NCI-H2029 (cell line): Measurements from ENCODE around the gene IREB2.
"Not testable (repeated sequence)": the region's sequence is repeated elsewhere in the genome, so short reads cannot be mapped to it uniquely, and the experiment has no call there.

ENCODE experiments used
- DNase-seq: peaks from one replicate; lab custom pipeline; 2025; lab: John Stamatoyannopoulos, UW

IREB2 gene

GRCh38 chr15:78479650-78480049 lies 41.6 kb downstream of the IREB2 start:
- DNase-seq: no peak

DNA sequence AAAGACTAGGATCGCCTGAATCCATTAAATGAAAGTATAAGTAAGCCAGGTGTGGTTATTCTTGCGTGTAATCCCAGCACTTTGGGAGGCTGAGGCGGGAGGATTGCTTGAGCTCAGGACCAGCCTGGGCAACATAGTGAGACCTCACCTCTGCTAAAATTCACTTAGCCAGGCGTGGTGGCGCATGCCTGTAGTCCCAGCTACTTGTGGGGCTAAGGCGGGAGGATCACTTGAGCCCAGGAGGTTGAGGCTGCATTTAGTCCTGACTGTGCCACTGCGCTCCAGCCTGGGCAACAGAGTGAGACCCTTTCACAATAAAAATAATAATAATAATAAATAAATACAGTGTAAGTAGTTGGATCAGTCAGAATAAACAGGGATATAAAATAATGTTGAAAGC lies 43.9 kb downstream of the IREB2 start:
- no peak for DNase-seq

GRCh38 chr15:78492872-78493271 lies 54.9 kb downstream of the IREB2 start:
- DNase-seq: no peak

GRCh38 chr15:78501857-78502256 lies 63.8 kb downstream of the IREB2 start:
- no peak for DNase-seq

- no peak for DNase-seq
Measured at GRCh38 chr15:78502641-78503040, 64.6 kb downstream of the IREB2 start.

DNA sequence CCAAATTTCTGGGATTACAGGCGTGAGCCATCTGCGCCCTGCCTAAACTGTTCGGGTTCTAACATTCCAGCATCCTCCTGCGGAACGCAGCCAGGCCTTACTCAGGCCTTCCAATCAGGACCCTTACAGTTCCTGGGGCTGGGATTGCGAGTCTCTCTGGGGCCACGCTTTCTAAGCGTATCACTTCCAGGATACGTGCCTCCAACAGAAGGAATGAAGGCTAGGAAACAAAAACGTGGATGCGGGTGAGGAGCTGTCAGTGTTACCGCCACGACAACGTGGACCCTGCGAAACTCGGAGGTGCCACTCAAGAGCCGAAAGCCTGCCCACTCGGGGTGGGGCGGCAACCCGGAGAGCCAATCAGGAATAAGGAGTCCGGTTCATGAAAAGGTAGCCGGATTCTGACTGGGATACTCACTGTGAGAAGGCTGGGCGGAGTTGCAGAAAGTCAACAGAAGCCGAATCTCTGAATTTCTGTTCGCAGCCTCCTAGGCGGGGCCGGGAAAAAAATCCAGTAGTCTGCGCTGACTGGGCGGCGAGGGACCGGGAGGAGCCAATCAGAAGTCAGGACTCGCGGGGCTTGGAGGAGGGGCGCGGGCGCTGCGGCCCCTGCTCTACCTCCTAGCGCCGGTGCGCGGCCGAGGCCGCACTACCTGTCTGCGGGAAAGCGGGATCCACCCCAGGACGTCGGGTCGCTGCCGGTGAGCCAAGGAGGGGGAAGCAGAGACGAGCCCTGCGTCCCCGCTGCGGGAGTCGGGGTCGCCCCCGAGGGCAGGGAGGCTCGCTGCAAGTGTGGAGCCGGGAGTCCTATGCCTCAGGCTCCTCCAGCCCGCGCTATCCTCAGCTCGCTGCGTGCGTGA lies 69.2 kb downstream of the IREB2 start, which contains the start of gene HYKK:
Gene HYKK, plus strand, starts transcription at position 607 of the 860 bp plus-strand sequence. CDS start 5,512 bp downstream, outside the sequence.
- peak; percentile 83 for DNase-seq

DNA sequence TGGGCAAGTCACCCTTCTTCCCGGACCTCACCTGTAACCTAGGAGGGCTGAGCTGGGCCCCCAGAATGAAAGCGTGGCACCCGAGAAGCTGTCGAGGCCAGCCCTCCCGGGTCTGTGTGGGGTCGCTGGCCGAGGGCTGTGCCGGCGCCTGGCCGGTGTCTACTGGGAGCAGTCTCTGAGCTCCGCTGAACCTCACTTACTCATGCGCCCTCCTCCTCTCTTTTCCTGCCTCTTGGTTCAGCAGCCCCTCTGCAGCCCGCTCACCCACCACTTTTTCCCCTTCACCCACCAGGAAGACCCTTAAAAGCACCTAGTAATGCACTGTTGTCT lies 69.8 kb downstream of the IREB2 start:
- DNase-seq: no peak

DNA sequence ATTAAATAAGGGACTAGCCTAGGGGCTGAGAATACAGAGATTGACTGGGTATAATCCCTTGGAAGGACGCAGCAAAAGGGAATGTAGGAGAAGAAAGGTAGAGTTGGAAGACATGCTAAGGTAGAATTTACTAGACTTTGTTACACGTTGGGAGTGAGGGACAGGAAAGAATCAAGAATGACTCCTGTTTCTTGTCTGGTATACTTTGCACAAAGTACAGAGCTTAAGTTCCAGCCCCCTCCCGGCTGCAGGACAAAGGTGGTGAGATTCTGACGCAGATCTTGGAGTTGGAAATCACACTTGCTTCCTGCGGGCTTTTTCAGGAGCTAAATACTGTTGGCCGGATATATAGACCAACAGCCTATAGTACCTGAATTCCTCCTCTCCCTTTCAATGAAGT lies 70.3 kb downstream of the IREB2 start:
- no peak for DNase-seq

GRCh38 chr15:78509726-78510312 lies 71.8 kb downstream of the IREB2 start:
- DNase-seq: no peak

- DNase-seq: not testable (repeated sequence)
Measured at GRCh38 chr15:78520035-78520434, 82.0 kb downstream of the IREB2 start.

DNA sequence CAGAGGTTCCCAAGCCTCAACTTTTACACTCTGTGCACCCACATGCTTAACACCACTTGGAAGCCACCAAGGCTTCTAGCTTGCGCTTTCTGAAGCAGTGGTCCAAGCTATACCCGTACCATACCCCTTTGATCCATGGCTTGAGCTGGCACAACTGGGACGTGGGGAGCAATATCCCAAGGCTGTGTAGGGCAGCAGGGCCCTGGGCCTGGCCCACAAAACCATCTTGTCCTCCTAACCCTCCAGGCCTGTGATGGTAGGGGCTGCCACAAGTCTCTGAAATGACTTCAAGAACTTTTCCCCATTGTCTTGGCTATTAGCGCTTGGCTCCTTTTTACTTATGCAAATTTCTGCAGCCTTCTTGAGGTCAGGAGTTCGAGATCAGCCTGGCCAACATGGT lies 86.2 kb downstream of the IREB2 start:
- no peak for DNase-seq

DNA sequence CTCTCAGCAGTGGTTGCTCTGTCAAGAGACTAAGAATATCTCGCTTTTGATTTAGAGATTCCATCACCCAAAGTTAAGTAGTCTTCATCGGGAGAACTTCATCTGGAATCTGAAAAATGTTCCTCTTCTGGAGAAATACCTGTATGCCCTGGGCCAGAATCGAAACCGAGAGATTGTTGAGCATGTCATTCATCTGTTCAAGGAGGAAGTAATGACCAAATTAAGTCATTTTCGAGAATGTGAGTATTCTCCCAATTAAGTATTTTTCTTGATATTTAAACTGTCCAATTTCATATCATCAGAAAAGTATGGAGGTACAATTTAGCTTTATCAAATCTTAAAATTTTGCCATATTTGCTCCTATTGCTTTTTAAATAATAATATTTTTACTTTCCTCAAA lies 89.3 kb downstream of the IREB2 start:
- DNase-seq: no peak

DNA sequence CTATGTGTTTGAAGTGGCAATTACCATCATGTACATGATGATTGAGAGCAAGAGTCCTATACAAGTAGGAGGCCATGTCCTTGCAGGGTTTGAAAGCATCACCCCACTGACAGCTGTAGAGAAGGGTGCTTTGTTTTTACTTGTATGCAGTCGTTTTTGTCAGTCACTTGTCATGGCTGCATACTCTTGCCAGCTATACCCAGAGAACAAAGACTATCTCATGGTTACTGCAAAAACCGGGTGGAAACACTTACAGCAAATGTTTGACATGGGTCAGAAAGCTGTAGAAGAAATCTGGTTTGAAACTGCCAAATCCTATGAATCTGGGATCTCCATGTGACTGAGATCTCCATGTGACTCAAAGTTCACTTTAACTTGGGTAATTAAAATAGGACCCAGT lies 95.3 kb downstream of the IREB2 start:
- DNase-seq: no peak

GRCh38 chr15:78536134-78536533 lies 98.1 kb downstream of the IREB2 start:
- DNase-seq: no peak

DNA sequence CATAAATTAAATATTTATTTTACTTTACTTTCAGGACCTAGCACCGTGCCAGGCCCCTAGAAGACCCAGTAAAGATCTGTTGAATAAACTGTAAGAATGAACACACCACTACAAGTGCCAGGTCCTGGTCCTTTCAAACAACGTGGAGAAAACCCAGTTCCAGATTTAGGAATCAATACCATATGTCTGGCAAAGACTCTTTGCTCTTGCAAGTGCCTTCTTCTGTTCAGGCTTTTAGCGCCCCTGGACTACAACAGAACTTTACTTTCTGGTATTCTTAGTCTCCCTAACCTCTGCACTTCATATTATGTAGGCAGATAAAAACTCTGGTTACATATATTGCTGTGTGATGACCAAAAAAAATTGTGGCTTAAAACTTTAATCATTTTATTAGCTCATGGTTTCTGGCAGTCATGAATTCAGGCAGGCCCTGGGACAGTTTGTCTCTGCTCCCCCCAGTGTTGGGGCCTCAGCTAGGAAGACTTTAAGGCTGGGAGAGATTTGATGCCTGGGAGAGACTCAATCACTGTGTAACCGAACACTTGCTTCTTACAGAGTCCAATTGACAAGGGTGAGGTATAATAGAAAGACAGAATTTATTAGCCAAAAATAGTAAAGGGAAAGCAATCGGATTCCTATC lies 99.4 kb downstream of the IREB2 start:
- no peak for DNase-seq

DNA sequence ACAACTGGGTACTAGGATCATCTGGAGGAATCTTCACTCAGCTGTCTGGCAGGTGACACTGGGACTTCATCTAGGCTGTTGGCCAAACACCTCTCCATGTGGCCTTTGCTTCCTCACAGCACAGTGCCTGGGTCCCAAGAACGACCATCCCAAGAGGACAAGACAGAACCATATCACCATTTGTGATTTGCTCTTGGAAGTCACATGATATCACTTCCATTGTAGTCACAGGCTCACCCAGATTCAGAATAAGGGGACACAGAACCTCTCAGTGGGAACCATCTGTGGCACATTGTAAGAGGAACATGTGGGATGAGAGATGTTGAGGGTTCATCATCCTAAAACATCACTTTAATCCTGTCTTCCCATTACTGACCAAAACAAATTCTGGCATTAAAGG lies 100.3 kb downstream of the IREB2 start:
- no peak for DNase-seq

DNA sequence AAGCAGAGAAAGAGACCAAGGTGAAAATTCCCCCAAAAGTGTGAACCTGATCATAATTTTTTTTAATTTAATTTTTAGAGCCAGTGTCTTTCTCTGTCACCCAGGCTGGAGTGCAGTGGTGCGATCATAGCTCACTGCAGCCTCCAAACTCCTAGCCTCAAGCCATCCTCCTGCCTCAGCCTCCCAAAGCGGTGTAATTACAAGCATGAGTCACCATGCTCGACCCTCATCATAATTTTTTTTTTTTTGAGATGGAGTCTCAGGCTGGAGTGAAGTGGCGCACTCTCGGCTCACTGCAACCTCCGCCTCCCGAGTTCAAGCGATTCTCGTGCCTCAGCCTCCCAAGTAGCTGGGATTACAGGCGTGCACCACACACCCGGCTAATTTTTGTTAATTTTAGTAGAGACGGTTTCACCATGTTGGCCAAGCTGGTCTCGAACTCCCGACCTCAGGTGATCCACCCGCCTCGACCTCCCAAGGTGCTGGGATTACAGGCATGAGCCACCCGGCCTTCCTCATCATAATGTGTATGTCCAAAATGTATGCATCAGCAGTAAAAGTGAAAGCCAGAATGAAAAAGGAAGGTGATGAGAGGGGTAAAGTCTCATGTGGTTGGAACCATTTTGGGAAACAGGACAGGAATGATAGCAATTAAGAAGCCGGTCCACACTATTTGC lies 101.6 kb downstream of the IREB2 start:
- DNase-seq: not testable (repeated sequence)

DNA sequence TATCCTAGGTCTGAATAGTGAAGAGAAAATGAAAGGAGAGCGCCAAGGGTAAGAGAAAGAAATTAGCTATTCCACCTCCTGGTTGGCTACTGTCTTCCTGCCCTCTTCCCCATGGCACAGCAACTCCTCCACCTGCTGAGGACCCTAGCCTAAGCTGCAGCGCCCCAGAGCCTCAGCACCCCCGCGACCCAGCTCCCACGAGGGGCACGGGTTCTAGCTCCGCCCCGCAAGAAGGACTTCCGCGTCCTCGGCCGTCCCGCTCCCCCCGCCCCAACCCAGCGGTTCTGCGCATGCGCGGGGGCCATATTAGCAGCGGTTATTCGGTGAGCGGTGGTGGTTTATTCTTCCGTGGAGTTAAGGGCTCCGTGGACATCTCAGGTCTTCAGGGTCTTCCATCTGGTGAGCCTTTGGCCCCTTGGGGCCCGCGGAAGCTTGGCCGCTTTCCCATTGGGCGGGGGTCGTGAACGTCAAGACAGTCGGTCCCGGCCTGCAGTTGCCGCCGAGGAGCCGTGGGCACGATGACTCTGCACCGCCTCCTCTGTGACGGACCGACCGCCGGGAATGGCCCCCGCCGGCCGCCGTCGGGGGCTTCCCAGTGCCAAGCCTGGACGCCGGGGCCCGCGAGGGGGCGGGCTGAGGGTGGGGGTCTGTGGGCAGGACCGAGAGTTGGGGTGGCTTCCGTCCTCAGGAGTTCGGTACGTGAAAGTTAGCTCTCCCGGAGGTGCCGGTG lies 102.3 kb downstream of the IREB2 start, which contains the start of gene PSMA4:
Gene PSMA4, plus strand, starts transcription at position 304 of the 730 bp plus-strand sequence. CDS start 1,484 bp downstream, outside the sequence.
- DNase-seq: peak; percentile 60

- DNase-seq: no peak
Measured at GRCh38 chr15:78540871-78541743, 103.1 kb downstream of the IREB2 start.

GRCh38 chr15:78541744-78542034 lies 103.7 kb downstream of the IREB2 start:
- no peak for DNase-seq

DNA sequence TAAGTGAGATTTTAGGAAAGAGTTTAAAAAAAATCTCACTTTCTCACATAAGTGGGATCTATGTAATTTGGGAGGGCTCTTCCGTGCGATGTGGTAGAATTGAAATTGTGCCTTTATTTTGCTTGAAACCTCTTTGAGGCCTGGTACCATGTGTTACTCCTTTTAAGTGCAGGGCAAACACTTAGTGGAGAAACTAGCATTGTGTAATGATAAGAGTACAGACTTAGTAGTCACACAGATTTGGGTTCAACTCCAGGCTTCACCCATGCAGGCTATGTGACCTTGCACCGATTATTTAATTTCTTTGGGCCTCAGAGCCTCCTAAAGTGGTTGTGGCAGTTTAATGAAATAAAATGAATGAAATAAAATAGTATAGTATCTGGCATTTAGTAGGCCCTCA lies 104.6 kb downstream of the IREB2 start:
- no peak for DNase-seq
